Ishikawa (cell line): ENCODE data around the gene STXBP4.

Source experiments
- CEBPB ChIP-seq: IDR thresholded peaks from 2 replicates; pipeline ENCODE4 v1.6.1; 2012
- CREB1 ChIP-seq: IDR thresholded peaks from 2 replicates; pipeline ENCODE4 v1.6.1; 2012; ENCODE audit warnings: low read depth
- EGR1 ChIP-seq: IDR thresholded peaks from 2 replicates; pipeline ENCODE4 v1.6.1; 2012
- FOXM1 ChIP-seq: IDR thresholded peaks from 2 replicates; pipeline ENCODE4 v1.6.1; 2012; ENCODE audit warnings: low read depth, borderline replicate concordance
- NFIC ChIP-seq: IDR thresholded peaks from 2 replicates; pipeline ENCODE4 v1.6.1; 2012
- TAF1 ChIP-seq: IDR thresholded peaks from 2 replicates; pipeline ENCODE4 v1.6.1; 2012; ENCODE audit warnings: low read depth, mild to moderate bottlenecking
- TEAD4 ChIP-seq: IDR thresholded peaks from 2 replicates; pipeline ENCODE4 v1.6.1; 2012
- YY1 ChIP-seq: IDR thresholded peaks from 2 replicates; pipeline ENCODE4 v1.6.1; 2012; ENCODE audit warnings: low read depth
- ZBTB7A ChIP-seq: IDR thresholded peaks from 2 replicates; pipeline ENCODE4 v1.6.1; 2012; ENCODE audit warnings: low read depth

DNA sequence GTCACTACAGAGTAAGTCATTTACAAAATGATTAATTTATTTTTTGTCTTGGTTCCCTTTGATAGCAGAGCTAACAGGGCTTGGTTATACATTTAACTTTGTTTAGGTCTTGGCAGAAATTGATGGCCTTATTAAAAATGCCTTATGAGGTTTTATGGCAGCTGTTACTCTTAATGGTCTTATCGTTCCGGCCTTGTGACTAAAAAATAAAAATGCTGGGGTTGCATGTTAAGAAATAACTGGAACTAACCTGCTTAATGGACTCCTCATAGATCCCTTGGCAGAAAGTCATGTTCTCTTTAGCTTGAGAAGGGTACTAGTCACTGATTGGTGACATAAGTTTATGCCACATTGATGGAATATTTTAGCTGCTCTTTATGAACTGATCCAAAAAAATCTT is 18.4 kb upstream of the STXBP4 start:
- no peak for TF ChIP-seq EGR1
- TF ChIP-seq YY1: no peak
- TF ChIP-seq ZBTB7A: no peak
- no peak for TF ChIP-seq TAF1
- no peak for TF ChIP-seq CREB1
- TF ChIP-seq CEBPB: no peak
- TF ChIP-seq FOXM1: no peak
- TF ChIP-seq TEAD4: no peak
- no peak for TF ChIP-seq NFIC
